ENCODE data around the gene DKC1. TPM values are rescaled to one million over a fixed set of nuclear protein-coding genes. Genes with fewer than 3 reads are reported as not detected.
"Not testable (repeated sequence)": the region's sequence is repeated elsewhere in the genome, so short reads cannot be mapped to it uniquely, and the experiment has no call there.

DKC1 gene
- total and polyA plus RNA-seq, 2 of the 4 experiments (the other 2 are of a cell fraction) = 49.9 to 63.8 TPM

GRCh38 chrX:154815274-154815818, 52.7 kb downstream of the DKC1 start:
- Histone ChIP-seq H2BK120ac (ENCODE audit: low read depth, low read length) (no peak overlapping the region; the same call in 1 of the 2 replicates), H3K4me1 (ENCODE audit: control insufficient read depth, insufficient read depth, low read length) (peaks cover 1% of the 10 kb centered on the region; the same call in 1 of the 2 replicates), H2BK15ac (ENCODE audit: low read depth, low read length) (no peak overlapping the region), H4K91ac (ENCODE audit: insufficient read depth, low read depth, low read length) (no peak overlapping the region), H3K9me1 (ENCODE audit: insufficient read depth, low read length) (no peaks in the 10 kb centered on the region), H3K4me3 (ENCODE audit: insufficient read depth, low read depth, low read length) (no peak overlapping the region), H3K14ac (replicated peaks; ENCODE audit: low read depth, low read length) (no peak overlapping the region), H3K23ac (ENCODE audit: low read depth, low read length) (no peak overlapping the region), H3K36me3 (ENCODE audit: control insufficient read depth, insufficient read depth, low read length) (no peaks in the 10 kb centered on the region), H4K5ac (ENCODE audit: low read depth, low read length) (no peak overlapping the region; the same call in 1 of the 2 replicates), H3K9ac (ENCODE audit: low read depth, low read length) (no peak overlapping the region), H4K8ac (ENCODE audit: low read depth in 2 of 2, low read length in 2 of 2) (no peak overlapping the region), H3K79me1 (ENCODE audit: low read depth in 1 of 2, low read length in 2 of 2) (no peaks in the 10 kb centered on the region), H3K9me3 (ENCODE audit: control insufficient read depth, insufficient read depth, low read length) (no peaks in the 10 kb centered on the region), H3K56ac (ENCODE audit: extremely low read depth, insufficient read depth, low read length) (no peak overlapping the region), H3K4me2 (ENCODE audit: low read depth, low read length) (peak overlapping the region; percentile 50; the same call in 1 of the 2 replicates), H2AK5ac (ENCODE audit: low read depth, low read length) (no peak overlapping the region), H3K18ac (ENCODE audit: low read depth, low read length) (no peak overlapping the region), H4K20me1 (ENCODE audit: insufficient read depth, low read length) (no peaks in the 10 kb centered on the region), H2BK5ac (ENCODE audit: low read depth, low read length, poor library complexity, severe bottlenecking) (peak overlapping the region; percentile 76), H3K27me3 (ENCODE audit: control insufficient read depth, insufficient read depth, low read length) (0 out of 2 replicates have a peak, but pooled peaks cover 1% of the 10 kb centered on the region), H2BK20ac (ENCODE audit: low read depth, low read length) (0 out of 2 replicates have a peak overlapping the region, but pooled peaks have one; percentile 26), H3K27ac (ENCODE audit: insufficient read depth, low read length) (no peak overlapping the region; the same call in 1 of the 2 replicates), H2AK9ac (replicated peaks; ENCODE audit: low read depth, low read length, poor library complexity) (no peak overlapping the region), H2AFZ (replicated peaks; ENCODE audit: low read length, poor library complexity) (no peak overlapping the region), H3K4ac (ENCODE audit: low read depth, low read length) (no peak overlapping the region)
- no TSS peak for BruUV-seq (replicated peaks)
- in situ Hi-C loops (cut with MboI; ENCODE audit: low sequenced_read_pairs) = no loop called here
- ATAC-seq (ENCODE audit: low read depth) = peak; percentile 77
- TF ChIP-seq ELK1 (IDR thresholded peaks at IDR 0.05; ENCODE audit: borderline replicate concordance, low read depth, low read length) (no peak), RFX5 (IDR thresholded peaks at IDR 0.05; ENCODE audit: low read depth, low read length) (no peak), RAD21 (IDR thresholded peaks at IDR 0.05; ENCODE audit: low read length) (no peak), FOS (IDR thresholded peaks at IDR 0.05; ENCODE audit: low read depth, low read length) (0 out of 2 replicates have a peak, but pooled peaks have one; percentile 22)
- WGBS, 2 experiments (ENCODE audit: extremely low coverage in 2 of 2, insufficient read length in 1 of 2) = no CpG with 5 or more reads among the region's 5 CpGs
- ChIA-PET POLR2A (ENCODE audit: unreplicated experiment) (no interaction called here), CTCF (interaction anchor here (1.0 kb wide), 1 partner anchor 10 kb away, joined by 3 read pairs; the partner anchor contains the start of gene MPP1)
- intact Hi-C loops (cut with micrococcal nuclease) = no loop called here
- peak; percentile 86 for DNase-seq
- dilution Hi-C loops (cut with HindIII; ENCODE audit: low sequenced_read_pairs, unreplicated experiment) = no loop called here

GRCh38 chrX:154816326-154816898, 53.7 kb downstream of the DKC1 start:
- H3K4me2 ChIP-seq (ENCODE audit: low read depth, low read length); intact Hi-C loops (cut with micrococcal nuclease); H3K36me3 ChIP-seq (ENCODE audit: control insufficient read depth, insufficient read depth, low read length); H3K9me3 ChIP-seq (ENCODE audit: control insufficient read depth, insufficient read depth, low read length); H3K4me3 ChIP-seq (ENCODE audit: insufficient read depth, low read depth, low read length); DNase-seq; POLR2A ChIA-PET (ENCODE audit: unreplicated experiment); in situ Hi-C loops (cut with MboI; ENCODE audit: low sequenced_read_pairs); H3K9me1 ChIP-seq (ENCODE audit: insufficient read depth, low read length); H2BK20ac ChIP-seq (ENCODE audit: low read depth, low read length); H4K8ac ChIP-seq (ENCODE audit: low read depth in 2 of 2, low read length in 2 of 2); H4K5ac ChIP-seq (ENCODE audit: low read depth, low read length); H2AK9ac ChIP-seq (replicated peaks; ENCODE audit: low read depth, low read length, poor library complexity); H2AFZ ChIP-seq (replicated peaks; ENCODE audit: low read length, poor library complexity); dilution Hi-C loops (cut with HindIII; ENCODE audit: low sequenced_read_pairs, unreplicated experiment); H3K4me1 ChIP-seq (ENCODE audit: control insufficient read depth, insufficient read depth, low read length); H2BK120ac ChIP-seq (ENCODE audit: low read depth, low read length); H3K18ac ChIP-seq (ENCODE audit: low read depth, low read length); H3K9ac ChIP-seq (ENCODE audit: low read depth, low read length); H2AK5ac ChIP-seq (ENCODE audit: low read depth, low read length); BruUV-seq (replicated peaks); H3K23ac ChIP-seq (ENCODE audit: low read depth, low read length); H3K56ac ChIP-seq (ENCODE audit: extremely low read depth, insufficient read depth, low read length); H2BK5ac ChIP-seq (ENCODE audit: low read depth, low read length, poor library complexity, severe bottlenecking); H4K91ac ChIP-seq (ENCODE audit: insufficient read depth, low read depth, low read length); H4K20me1 ChIP-seq (ENCODE audit: insufficient read depth, low read length); H3K4ac ChIP-seq (ENCODE audit: low read depth, low read length); H3K14ac ChIP-seq (replicated peaks; ENCODE audit: low read depth, low read length); H3K79me1 ChIP-seq (ENCODE audit: low read depth in 1 of 2, low read length in 2 of 2); H3K27ac ChIP-seq (ENCODE audit: insufficient read depth, low read length); H2BK15ac ChIP-seq (ENCODE audit: low read depth, low read length); H3K27me3 ChIP-seq (ENCODE audit: control insufficient read depth, insufficient read depth, low read length); ATAC-seq (ENCODE audit: low read depth): not testable (repeated sequence)
- CTCF ChIA-PET = interaction anchor here (0.6 to 1.0 kb wide), 2 partner anchors 11 to 905 kb away, joined by 3 read pairs; partner anchors contain the start of gene MPP1
- WGBS, 2 experiments (ENCODE audit: extremely low coverage in 2 of 2, insufficient read length in 1 of 2) = no CpG with 5 or more reads among the region's 4 CpGs
